Measurements from ENCODE around the gene UBE2V1. TPM values are rescaled to one million over a fixed set of nuclear protein-coding genes. Genes with fewer than 3 reads are reported as not detected.
A peak's percentile ranks its signal among the peaks of the same experiment; 100 is the strongest.

Gene UBE2V1
- polyA plus RNA-seq, 1 donor = 131 TPM

GRCh38 chr20:50116368-50116999 is 3.5 kb upstream of the UBE2V1 start:
- H3K4me1 ChIP-seq (ENCODE audit: control insufficient read depth, insufficient read depth, low read length) = peaks cover 28% of the 10 kb centered on the region
- H3K27ac ChIP-seq (ENCODE audit: low read length) = peak overlapping the region; percentile 54
- 100% methylated on average over 1 of the region's 19 CpGs for WGBS (ENCODE audit: insufficient coverage, low lambda C conversion rate)

GRCh38 chr20:50115591-50116367 is 2.8 kb upstream of the UBE2V1 start:
- H3K27me3 ChIP-seq (ENCODE audit: control insufficient read depth, insufficient read depth, low read length) = no peaks in the 10 kb centered on the region
- H3K27ac ChIP-seq (ENCODE audit: low read length) = peak overlapping the region; percentile 54
- peak overlapping the region; percentile 59 for H3K4me3 ChIP-seq (ENCODE audit: low read length)
- WGBS (ENCODE audit: insufficient coverage, low lambda C conversion rate) = no CpG with 5 or more reads among the region's 24 CpGs
- H3K4me1 ChIP-seq (ENCODE audit: control insufficient read depth, insufficient read depth, low read length) = peaks cover 32% of the 10 kb centered on the region
- no peaks in the 10 kb centered on the region for H3K36me3 ChIP-seq (ENCODE audit: control insufficient read depth, insufficient read depth, low read length)
- H3K9me3 ChIP-seq (ENCODE audit: control insufficient read depth, low read depth, low read length) = no peaks in the 10 kb centered on the region
- DNase-seq = peak; percentile 97

More at GRCh38 chr20:50116368-50116999, 3.5 kb upstream of the UBE2V1 start:
- H3K4me3 ChIP-seq (ENCODE audit: low read length) = peak overlapping the region; percentile 59
- no peak for DNase-seq
- no peaks in the 10 kb centered on the region for H3K36me3 ChIP-seq (ENCODE audit: control insufficient read depth, insufficient read depth, low read length)
- no peaks in the 10 kb centered on the region for H3K27me3 ChIP-seq (ENCODE audit: control insufficient read depth, insufficient read depth, low read length)
- H3K9me3 ChIP-seq (ENCODE audit: control insufficient read depth, low read depth, low read length) = no peaks in the 10 kb centered on the region

GRCh38 chr20:50115041-50115512 is 2.1 kb upstream of the UBE2V1 start:
- peak in 1 of 2 donors; percentile 41 for DNase-seq
- H3K36me3 ChIP-seq (ENCODE audit: control insufficient read depth, insufficient read depth, low read length) = no peaks in the 10 kb centered on the region
- peak overlapping the region; percentile 59 for H3K4me3 ChIP-seq (ENCODE audit: low read length)
- H3K27me3 ChIP-seq (ENCODE audit: control insufficient read depth, insufficient read depth, low read length) = no peaks in the 10 kb centered on the region
- H3K4me1 ChIP-seq (ENCODE audit: control insufficient read depth, insufficient read depth, low read length) = peaks cover 39% of the 10 kb centered on the region
- no peak overlapping the region for H3K27ac ChIP-seq (ENCODE audit: low read length)
- no CpG with 5 or more reads among the region's 6 CpGs for WGBS (ENCODE audit: insufficient coverage, low lambda C conversion rate)
- H3K9me3 ChIP-seq (ENCODE audit: control insufficient read depth, low read depth, low read length) = no peaks in the 10 kb centered on the region

GRCh38 chr20:50113420-50114224 is 672 bp upstream of the UBE2V1 start:
- Histone ChIP-seq H3K4me1 (ENCODE audit: control insufficient read depth, insufficient read depth, low read length) (peaks cover 44% of the 10 kb centered on the region), H3K27ac (ENCODE audit: low read length) (peak overlapping the region; percentile 94), H3K4me3 (ENCODE audit: low read length) (peak overlapping the region; percentile 73), H3K9me3 (ENCODE audit: control insufficient read depth, low read depth, low read length) (no peaks in the 10 kb centered on the region), H3K36me3 (ENCODE audit: control insufficient read depth, insufficient read depth, low read length) (no peaks in the 10 kb centered on the region), H3K27me3 (ENCODE audit: control insufficient read depth, insufficient read depth, low read length) (no peaks in the 10 kb centered on the region)
- no peak for DNase-seq
- WGBS (ENCODE audit: insufficient coverage, low lambda C conversion rate) = 0% methylated on average over 1 of the region's 11 CpGs

- WGBS (ENCODE audit: insufficient coverage, low lambda C conversion rate) = 50% methylated on average over 1 of the region's 9 CpGs
- peaks cover 3% of the 10 kb centered on the region for H3K36me3 ChIP-seq (ENCODE audit: control insufficient read depth, insufficient read depth, low read length)
- H3K4me3 ChIP-seq (ENCODE audit: low read length) = peak overlapping the region; percentile 73
- H3K9me3 ChIP-seq (ENCODE audit: control insufficient read depth, low read depth, low read length) = no peaks in the 10 kb centered on the region
- H3K4me1 ChIP-seq (ENCODE audit: control insufficient read depth, insufficient read depth, low read length) = peaks cover 51% of the 10 kb centered on the region
- peak overlapping the region; percentile 94 for H3K27ac ChIP-seq (ENCODE audit: low read length)
- H3K27me3 ChIP-seq (ENCODE audit: control insufficient read depth, insufficient read depth, low read length) = no peaks in the 10 kb centered on the region
- DNase-seq = no peak
Observed at GRCh38 chr20:50111829-50112495, 988 bp downstream of the UBE2V1 start.

- WGBS (ENCODE audit: insufficient coverage, low lambda C conversion rate) = no CpG with 5 or more reads among the region's 10 CpGs
- Histone ChIP-seq H3K27me3 (ENCODE audit: control insufficient read depth, insufficient read depth, low read length) (no peaks in the 10 kb centered on the region), H3K4me1 (ENCODE audit: control insufficient read depth, insufficient read depth, low read length) (peaks cover 49% of the 10 kb centered on the region), H3K9me3 (ENCODE audit: control insufficient read depth, low read depth, low read length) (no peaks in the 10 kb centered on the region), H3K27ac (ENCODE audit: low read length) (peak overlapping the region; percentile 94), H3K4me3 (ENCODE audit: low read length) (peak overlapping the region; percentile 73), H3K36me3 (ENCODE audit: control insufficient read depth, insufficient read depth, low read length) (peaks cover 3% of the 10 kb centered on the region)
- DNase-seq = no peak
Observed at GRCh38 chr20:50111120-50111828, 1.7 kb downstream of the UBE2V1 start.

- Histone ChIP-seq H3K27me3 (ENCODE audit: control insufficient read depth, insufficient read depth, low read length) (no peaks in the 10 kb centered on the region), H3K4me3 (ENCODE audit: low read length) (no peak overlapping the region), H3K9me3 (ENCODE audit: control insufficient read depth, low read depth, low read length) (no peaks in the 10 kb centered on the region), H3K36me3 (ENCODE audit: control insufficient read depth, insufficient read depth, low read length) (peaks cover 3% of the 10 kb centered on the region), H3K27ac (ENCODE audit: low read length) (peak overlapping the region; percentile 94), H3K4me1 (ENCODE audit: control insufficient read depth, insufficient read depth, low read length) (peaks cover 45% of the 10 kb centered on the region)
- 0% methylated on average over 1 of the region's 4 CpGs for WGBS (ENCODE audit: insufficient coverage, low lambda C conversion rate)
- DNase-seq = peak; percentile 35 to 64
Observed at GRCh38 chr20:50110141-50111047, 2.6 kb downstream of the UBE2V1 start.

GRCh38 chr20:50108556-50109235 is 4.3 kb downstream of the UBE2V1 start:
- H3K9me3 ChIP-seq (ENCODE audit: control insufficient read depth, low read depth, low read length) = no peaks in the 10 kb centered on the region
- no peak for DNase-seq
- no CpG with 5 or more reads among the region's 4 CpGs for WGBS (ENCODE audit: insufficient coverage, low lambda C conversion rate)
- H3K27me3 ChIP-seq (ENCODE audit: control insufficient read depth, insufficient read depth, low read length) = no peaks in the 10 kb centered on the region
- no peak overlapping the region for H3K27ac ChIP-seq (ENCODE audit: low read length)
- H3K4me3 ChIP-seq (ENCODE audit: low read length) = no peak overlapping the region
- peaks cover 3% of the 10 kb centered on the region for H3K36me3 ChIP-seq (ENCODE audit: control insufficient read depth, insufficient read depth, low read length)
- peaks cover 36% of the 10 kb centered on the region for H3K4me1 ChIP-seq (ENCODE audit: control insufficient read depth, insufficient read depth, low read length)
